ENCODE results near the gene CAPN11.

DNA sequence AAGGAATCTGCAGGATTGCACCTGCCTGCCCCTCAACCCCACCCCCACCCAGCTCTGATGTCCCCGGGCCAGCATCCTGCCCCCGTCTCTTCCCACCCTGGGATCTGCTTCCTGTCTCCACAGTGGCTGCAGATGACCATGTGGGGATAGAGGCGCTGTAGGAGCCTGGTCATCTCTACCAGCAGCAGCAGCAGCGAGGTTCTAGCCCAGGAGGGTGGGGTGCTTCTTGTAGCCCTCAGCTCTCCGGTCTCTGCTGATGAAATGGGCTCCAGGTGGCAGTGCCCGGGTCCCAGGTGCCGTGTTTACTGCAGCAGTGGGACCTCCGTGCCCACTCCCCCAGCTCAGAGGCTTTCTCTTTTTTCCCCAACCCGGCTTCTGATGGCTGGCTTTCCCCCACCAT lies 25.2 kb downstream of the CAPN11 start:
- TF ChIP-seq, protein P1, sequence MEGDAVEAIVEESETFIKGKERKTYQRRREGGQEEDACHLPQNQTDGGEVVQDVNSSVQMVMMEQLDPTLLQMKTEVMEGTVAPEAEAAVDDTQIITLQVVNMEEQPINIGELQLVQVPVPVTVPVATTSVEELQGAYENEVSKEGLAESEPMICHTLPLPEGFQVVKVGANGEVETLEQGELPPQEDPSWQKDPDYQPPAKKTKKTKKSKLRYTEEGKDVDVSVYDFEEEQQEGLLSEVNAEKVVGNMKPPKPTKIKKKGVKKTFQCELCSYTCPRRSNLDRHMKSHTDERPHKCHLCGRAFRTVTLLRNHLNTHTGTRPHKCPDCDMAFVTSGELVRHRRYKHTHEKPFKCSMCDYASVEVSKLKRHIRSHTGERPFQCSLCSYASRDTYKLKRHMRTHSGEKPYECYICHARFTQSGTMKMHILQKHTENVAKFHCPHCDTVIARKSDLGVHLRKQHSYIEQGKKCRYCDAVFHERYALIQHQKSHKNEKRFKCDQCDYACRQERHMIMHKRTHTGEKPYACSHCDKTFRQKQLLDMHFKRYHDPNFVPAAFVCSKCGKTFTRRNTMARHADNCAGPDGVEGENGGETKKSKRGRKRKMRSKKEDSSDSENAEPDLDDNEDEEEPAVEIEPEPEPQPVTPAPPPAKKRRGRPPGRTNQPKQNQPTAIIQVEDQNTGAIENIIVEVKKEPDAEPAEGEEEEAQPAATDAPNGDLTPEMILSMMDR (IDR thresholded peaks at IDR 0.05), result no peak
- TF ChIP-seq POLR2A (IDR thresholded peaks at IDR 0.05), result no peak
